Motor neuron (in vitro differentiated cells): Measurements from ENCODE around the gene OBI1. TPM values are rescaled to one million over a fixed set of nuclear protein-coding genes. Genes with fewer than 3 reads are reported as not detected.
"Not testable (repeated sequence)": the region's sequence is repeated elsewhere in the genome, so short reads cannot be mapped to it uniquely, and the experiment has no call there.

Experiments used
- ATAC-seq, 8 experiments: fragments of 200-7000 bp; cut with Tn5 transposase; replicated peaks in 6 of 8; 2 replicates each; pipeline ENCODE4 v1.8.0; 2021; ENCODE audit warnings: mild to moderate bottlenecking in 8 of 8, moderate library complexity in 8 of 8
- H3K27ac ChIP-seq, 2 donors: fragments of 250-450 bp; sonication (Bioruptor Pico); 2 replicates each; pipeline ENCODE4 v1.9.0; 2021; ENCODE audit warnings: antibody characterized with exemption in 2 of 2, mild to moderate bottlenecking in 2 of 2, moderate library complexity in 1 of 2
- H3K4me1 ChIP-seq, 2 donors: fragments of 250-450 bp; sonication (Bioruptor Pico); replicated peaks in 1 of 2; 2 replicates each; pipeline ENCODE4 v1.6.1; 2021; ENCODE audit warnings: antibody characterized with exemption in 2 of 2, mild to moderate bottlenecking in 2 of 2, moderate library complexity in 1 of 2
- H3K4me3 ChIP-seq, 5 donors: fragments of 250-450 bp; sonication (Bioruptor Pico); 2 replicates each; pipeline ENCODE4 v1.9.0; 2021; ENCODE audit warnings: antibody characterized with exemption in 5 of 5, mild to moderate bottlenecking in 5 of 5, moderate library complexity in 4 of 5
- WGBS, 10 experiments: fragments of 450-650 bp; shearing (Covaris generic); methylation state at CpG; one replicate each; pipeline ENCODE4 v1.0.0; 2022; 5-methylcytosine and 5-hydroxymethylcytosine counted together
- in situ Hi-C, 9 experiments: fragments of 400-800 bp; cut with MboI; loops; one replicate each; pipeline ENCODE4 v1.15.0; 2021; ENCODE audit warnings: low sequenced_read_pairs in 9 of 9, low pct_unique_long_range_greater_than_20kb in 2 of 9; ENCODE audit not compliant: unreplicated experiment in 9 of 9
- total RNA-seq, 8 experiments: library from RNA; unstranded; fragments of 300-600 nt; gene quantifications; 2 replicates each; pipeline versions ENCODE4 v1.2.3 to v1.2.4, GENCODE V29; 2022

OBI1 gene
- total RNA-seq, 8 experiments from 2014 or later = 10.1 to 27.4 (median 22.5) TPM

GRCh38 chr13:78659732-78660494 lies 958 bp upstream of the OBI1 start:
- in situ Hi-C loops = no loop called here

DNA sequence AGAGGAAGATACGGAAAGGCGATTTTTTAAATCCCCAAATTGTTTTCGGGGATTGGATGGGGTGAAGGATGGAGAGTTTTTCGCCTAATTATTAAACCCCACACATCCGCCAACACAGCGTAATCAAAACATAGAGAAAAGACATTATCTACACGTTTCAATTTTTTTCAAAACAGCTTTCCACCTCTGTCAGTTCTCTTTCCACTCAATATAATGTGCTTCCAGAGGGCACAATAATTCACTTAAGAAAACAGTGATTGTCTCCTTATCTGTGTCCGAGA lies 435 bp upstream of the OBI1 start:
- Histone ChIP-seq H3K4me3 (peak overlapping the region in 3 of 5 donors; percentile 83 to 86 (median 84)), H3K27ac (peak overlapping the region in 1 of 2 donors; percentile 86), H3K4me1 (peaks cover 4 to 12% of the 10 kb centered on the region in 2 donors)
- in situ Hi-C loops = no loop called here
- no peak for ATAC-seq
- 0 to 87% (median 6%) methylated on average over 3 to 8 of the region's 8 CpGs; no CpG with 5 or more reads in 1 of the 10 experiments for WGBS, 10 experiments

More at GRCh38 chr13:78659732-78660494, 958 bp upstream of the OBI1 start:
- 0 to 97% (median 66%) methylated on average over 2 to 16 of the region's 20 CpGs for WGBS, 10 experiments
- H3K4me3 ChIP-seq = peak overlapping the region in 3 of 5 donors; percentile 83 to 86 (median 84)
- peaks cover 4 to 12% of the 10 kb centered on the region in 2 donors for H3K4me1 ChIP-seq
- peak overlapping the region in 1 of 2 donors; percentile 86 for H3K27ac ChIP-seq
- peak in 1 of 8 experiments; percentile 2 for ATAC-seq

- Histone ChIP-seq H3K4me1 (peaks cover 4 to 12% of the 10 kb centered on the region in 2 donors), H3K4me3 (peak overlapping the region; percentile 69 to 86 (median 84)), H3K27ac (peak overlapping the region; percentile 78 to 86)
- in situ Hi-C loops = no loop called here
- ATAC-seq = peak; percentile 8 to 52 (median 40)
- WGBS, 10 experiments = 0 to 10% (median 0%) methylated on average over 1 to 12 of the region's 12 CpGs; no CpG with 5 or more reads in 1 of the 10 experiments
Measured at GRCh38 chr13:78657699-78658629, 991 bp downstream of the OBI1 start.

DNA sequence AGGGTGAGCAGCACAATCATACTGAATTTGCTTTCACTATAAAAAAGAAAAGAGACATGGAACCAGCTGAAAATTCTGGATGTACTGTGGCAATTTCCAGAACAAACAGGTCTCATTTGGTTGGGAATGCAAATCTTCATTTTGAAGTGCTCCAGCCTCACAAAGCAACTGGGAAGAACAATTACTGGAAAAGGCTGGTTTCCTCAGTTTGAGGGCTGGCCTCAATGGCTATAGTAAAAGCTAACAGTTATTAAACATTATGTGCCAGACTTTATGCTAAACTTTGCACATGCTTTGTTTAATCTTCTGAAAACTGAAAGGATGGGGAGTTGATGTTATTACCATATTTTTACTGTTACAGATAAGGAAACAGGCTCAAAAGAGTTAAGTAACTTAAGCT lies 3.0 kb downstream of the OBI1 start:
- Histone ChIP-seq H3K4me1 (peaks cover 4 to 12% of the 10 kb centered on the region in 2 donors), H3K27ac (no peak overlapping the region), H3K4me3 (no peak overlapping the region)
- in situ Hi-C loops = no loop called here
- ATAC-seq = no peak

DNA sequence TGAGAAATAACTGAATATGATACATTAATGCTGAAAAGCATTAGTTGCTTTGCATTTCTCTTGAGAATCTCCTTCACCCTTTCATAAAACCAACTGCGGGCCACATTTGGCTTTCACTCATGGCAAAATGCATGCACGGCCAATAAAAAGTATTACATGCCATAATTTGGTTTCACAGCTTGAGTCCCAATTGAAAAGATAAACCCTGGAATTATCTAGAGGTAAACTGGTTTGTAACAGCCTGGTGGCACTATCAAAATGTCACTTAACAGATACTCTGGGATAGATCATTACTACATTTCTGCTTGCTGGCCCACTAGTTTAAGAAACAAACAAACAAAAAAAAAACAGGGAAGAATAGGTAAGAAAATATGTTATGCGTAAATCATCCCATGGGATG lies 3.9 kb downstream of the OBI1 start:
- Histone ChIP-seq H3K4me3 (no peak overlapping the region), H3K4me1 (peaks cover 4 to 12% of the 10 kb centered on the region in 2 donors), H3K27ac (no peak overlapping the region)
- ATAC-seq = no peak
- WGBS, 10 experiments = 72 to 100% (median 96%) methylated on average over 1 to 3 of the region's 3 CpGs
- in situ Hi-C loops = no loop called here

DNA sequence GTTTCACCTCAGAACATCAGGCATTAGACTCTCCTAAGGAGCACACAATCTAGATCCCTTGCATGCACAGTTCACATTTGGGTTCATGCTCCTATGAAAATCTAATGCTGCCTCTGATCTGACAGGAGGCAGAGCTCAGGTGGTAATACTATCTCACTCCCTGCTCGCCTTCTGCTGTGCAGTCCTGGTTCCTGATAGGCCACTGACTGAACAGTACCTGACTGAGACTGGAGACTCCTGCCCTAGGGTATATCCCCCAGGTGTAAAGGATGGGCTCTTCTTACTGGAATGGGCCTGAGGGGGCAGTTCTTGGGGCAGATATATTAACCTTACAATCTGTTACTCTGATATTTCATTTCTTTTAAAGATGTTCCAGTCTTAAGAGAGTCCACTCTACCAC lies 6.3 kb downstream of the OBI1 start:
- 60 to 83% methylated on average over 1 of the region's 1 CpG; no CpG with 5 or more reads in 8 of the 10 experiments for WGBS, 10 experiments
- ATAC-seq = no peak
- H3K27ac ChIP-seq = no peak overlapping the region
- peaks cover 0 to 10% of the 10 kb centered on the region in 2 donors for H3K4me1 ChIP-seq
- no peak overlapping the region for H3K4me3 ChIP-seq
- in situ Hi-C loops = no loop called here

DNA sequence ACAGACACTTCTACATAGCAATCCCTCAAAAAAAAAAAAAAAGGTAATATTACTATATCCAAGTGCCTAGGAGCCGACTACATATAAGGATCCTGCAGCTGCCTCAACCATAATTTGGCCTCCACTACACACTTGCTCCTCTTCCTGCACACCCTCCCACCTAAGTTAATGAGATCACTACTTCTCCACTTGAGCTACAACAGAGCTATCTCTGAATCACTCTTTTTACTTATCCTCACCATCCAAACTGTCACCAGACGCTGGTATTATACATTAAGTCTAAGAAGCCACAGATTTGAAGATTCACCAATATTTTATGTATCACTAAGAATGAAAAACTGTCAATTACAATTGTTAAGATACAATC lies 8.3 kb downstream of the OBI1 start:
- Histone ChIP-seq H3K4me3 (no peak overlapping the region), H3K4me1 (no peaks in the 10 kb centered on the region), H3K27ac (no peak overlapping the region)
- WGBS, 10 experiments = 80 to 100% (median 100%) methylated on average over 1 to 2 of the region's 2 CpGs; no CpG with 5 or more reads in 1 of the 10 experiments
- no peak for ATAC-seq
- in situ Hi-C loops = no loop called here

DNA sequence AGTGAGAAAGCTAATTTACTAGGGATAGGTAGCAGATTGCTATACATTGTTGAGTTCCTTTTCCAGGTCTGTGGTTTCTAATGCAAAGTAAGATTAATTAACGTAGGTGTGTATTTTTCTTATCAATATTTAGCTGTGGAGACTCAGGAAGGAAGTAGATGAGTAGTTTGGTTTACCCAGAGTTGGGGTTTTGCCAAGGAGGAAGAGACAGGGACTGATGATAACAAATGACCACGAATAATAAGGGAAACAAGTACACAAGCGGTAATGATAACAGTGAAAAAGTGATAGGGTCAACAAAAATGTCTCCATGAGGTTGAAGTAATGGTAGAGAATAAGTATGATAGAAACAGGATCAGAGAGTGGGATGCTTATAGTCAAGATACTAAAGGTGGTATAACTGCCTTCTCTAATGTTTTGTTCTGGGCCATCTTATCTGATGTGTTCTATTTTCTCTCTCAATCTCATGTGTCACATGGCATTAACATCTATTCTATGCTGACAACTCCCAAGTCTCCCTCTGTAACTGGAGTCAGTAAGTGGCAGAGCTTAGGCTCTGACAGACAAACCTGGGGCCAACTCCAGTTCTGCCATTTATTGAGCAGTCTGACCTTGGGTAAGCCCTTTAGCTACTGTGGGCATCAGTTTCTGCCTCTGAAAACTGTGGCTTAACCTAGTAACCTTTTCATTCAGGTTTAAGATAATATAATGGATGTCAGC lies 8.8 kb downstream of the OBI1 start:
- Histone ChIP-seq H3K27ac (no peak overlapping the region), H3K4me3 (no peak overlapping the region), H3K4me1 (no peaks in the 10 kb centered on the region)
- in situ Hi-C loops = no loop called here
- peak in 2 of 8 experiments; percentile 54 to 59 for ATAC-seq
- WGBS, 10 experiments = 69 to 100% (median 93%) methylated on average over 2 to 3 of the region's 3 CpGs; no CpG with 5 or more reads in 1 of the 10 experiments

- H3K4me3 ChIP-seq, H3K27ac ChIP-seq, in situ Hi-C loops, H3K4me1 ChIP-seq, ATAC-seq: not testable (repeated sequence)
- WGBS, 10 experiments = 66 to 100% (median 90%) methylated on average over 1 to 6 of the region's 11 CpGs; no CpG with 5 or more reads in 1 of the 10 experiments
Measured at GRCh38 chr13:78647109-78647678, 11.8 kb downstream of the OBI1 start.

GRCh38 chr13:78638216-78638615 lies 20.7 kb downstream of the OBI1 start:
- ATAC-seq = no peak
- WGBS, 10 experiments = 88 to 100% (median 98%) methylated on average over 1 to 4 of the region's 4 CpGs
- in situ Hi-C loops = no loop called here
- Histone ChIP-seq H3K27ac (no peak overlapping the region), H3K4me1 (no peaks in the 10 kb centered on the region), H3K4me3 (no peak overlapping the region)

GRCh38 chr13:78636495-78636894 lies 22.5 kb downstream of the OBI1 start:
- in situ Hi-C loops = no loop called here
- ATAC-seq = no peak

GRCh38 chr13:78632996-78633395 lies 26.0 kb downstream of the OBI1 start:
- Histone ChIP-seq H3K4me3 (no peak overlapping the region), H3K4me1 (no peaks in the 10 kb centered on the region), H3K27ac (no peak overlapping the region)
- 75 to 100% (median 93%) methylated on average over 1 to 4 of the region's 4 CpGs for WGBS, 10 experiments
- ATAC-seq = no peak
- in situ Hi-C loops = no loop called here

More at GRCh38 chr13:78636495-78636894, 22.5 kb downstream of the OBI1 start:
- no peak overlapping the region for H3K4me3 ChIP-seq
- H3K27ac ChIP-seq = no peak overlapping the region
- H3K4me1 ChIP-seq = no peaks in the 10 kb centered on the region
